CD14-positive monocyte (primary cell): ENCODE measurements around the gene NKAPL. TPM values are rescaled to one million over a fixed set of nuclear protein-coding genes. Genes with fewer than 3 reads are reported as not detected.

Experiments used
- DNase-seq, 3 donors: peaks; one replicate each; pipeline ENCODE4 v3.0.0-alpha.2; 2011 to 2022
- H2AFZ ChIP-seq: 2 replicates; pipeline ENCODE4 v1.6.0; 2012; ENCODE audit warnings: mild to moderate bottlenecking, low read depth, low read length, inconsistent platforms; ENCODE audit not compliant: insufficient read depth, poor library complexity, severe bottlenecking
- H3K27ac ChIP-seq, 2 donors: 1 replicate in 1 of 2; 2 replicates in 1 of 2; pipeline ENCODE4 v1.5.1; 2012 to 2013; ENCODE audit warnings: low read length in 2 of 2, control low read depth in 1 of 2, inconsistent platforms in 1 of 2, low read depth in 1 of 2, mild to moderate bottlenecking in 1 of 2
- H3K27me3 ChIP-seq, 2 donors: one replicate each; pipeline versions ENCODE4 v1.6.0 to v1.6.1; 2011 to 2013; ENCODE audit warnings: low read length in 2 of 2; ENCODE audit not compliant: control insufficient read depth in 2 of 2, insufficient read depth in 2 of 2
- H3K36me3 ChIP-seq, 2 donors: replicated peaks in 1 of 2; 1 replicate in 1 of 2; 2 replicates in 1 of 2; pipeline versions ENCODE4 v1.5.1 to v1.6.1; 2012 to 2013; ENCODE audit warnings: low read length in 2 of 2, control low read depth in 1 of 2, inconsistent platforms in 1 of 2, mild to moderate bottlenecking in 1 of 2; ENCODE audit not compliant: insufficient read depth in 2 of 2, control insufficient read depth in 1 of 2
- H3K4me1 ChIP-seq, 2 donors: 1 replicate in 1 of 2; 2 replicates in 1 of 2; pipeline versions ENCODE4 v1.5.1 to v1.6.1; 2012 to 2013; ENCODE audit warnings: low read length in 2 of 2, control low read depth in 1 of 2, inconsistent platforms in 1 of 2, mild to moderate bottlenecking in 1 of 2, moderate library complexity in 1 of 2; ENCODE audit not compliant: insufficient read depth in 2 of 2, control insufficient read depth in 1 of 2
- H3K4me2 ChIP-seq: replicated peaks from 2 replicates; pipeline ENCODE3; 2012; ENCODE audit warnings: low read length, moderate library complexity, mild to moderate bottlenecking; ENCODE audit not compliant: poor library complexity, severe bottlenecking; ENCODE audit errors: extremely low read depth
- H3K4me3 ChIP-seq, 3 experiments: fragments of 200-600 bp in 1 of 3; sonication (generic) in 1 of 3; replicated peaks in 1 of 3; 1 replicate in 2 of 3; 2 replicates in 1 of 3; pipeline ENCODE4 v1.5.1; 2011 to 2013; ENCODE audit warnings: low read length in 3 of 3, mild to moderate bottlenecking in 3 of 3, control low read depth in 2 of 3, low read depth in 2 of 3, inconsistent platforms in 1 of 3, moderate library complexity in 1 of 3
- H3K79me2 ChIP-seq: 2 replicates; pipeline ENCODE4 v1.6.0; 2012; ENCODE audit warnings: mild to moderate bottlenecking, control low read depth, inconsistent platforms, low read length, moderate library complexity; ENCODE audit not compliant: insufficient read depth
- H3K9ac ChIP-seq: 2 replicates; pipeline ENCODE4 v1.6.0; 2017; ENCODE audit warnings: low read length, mild to moderate bottlenecking; ENCODE audit not compliant: insufficient read depth, poor library complexity, severe bottlenecking
- H3K9me3 ChIP-seq, 2 donors: replicated peaks in 1 of 2; 1 replicate in 1 of 2; 2 replicates in 1 of 2; pipeline versions ENCODE4 v1.5.1 to v1.6.1; 2012 to 2013; ENCODE audit warnings: low read length in 2 of 2, control low read depth in 1 of 2; ENCODE audit not compliant: control insufficient read depth in 1 of 2, insufficient read depth in 1 of 2
- H4K20me1 ChIP-seq: 2 replicates; pipeline ENCODE4 v1.6.0; 2012; ENCODE audit warnings: mild to moderate bottlenecking, low read length, control low read depth, moderate library complexity; ENCODE audit not compliant: insufficient read depth
- H3K27ac Mint-ChIP-seq, 7 donors: one replicate each; pipeline ENCODE4 v1.8.0; 2020; ENCODE audit warnings: mild to moderate bottlenecking in 7 of 7, mixed read lengths in 7 of 7, moderate library complexity in 6 of 7, inconsistent platforms in 2 of 7
- H3K27me3 Mint-ChIP-seq, 3 donors: one replicate each; pipeline ENCODE4 v1.8.0; 2021 to 2022; ENCODE audit warnings: low read depth in 3 of 3, mild to moderate bottlenecking in 3 of 3, mixed read lengths in 3 of 3, moderate library complexity in 3 of 3, inconsistent platforms in 1 of 3
- H3K36me3 Mint-ChIP-seq, 2 donors: one replicate each; pipeline ENCODE4 v1.8.0; 2020; ENCODE audit warnings: mixed read lengths in 2 of 2, inconsistent platforms in 1 of 2, mild to moderate bottlenecking in 1 of 2
- H3K4me1 Mint-ChIP-seq: one replicate; pipeline ENCODE4 v1.8.0; 2020; ENCODE audit warnings: mild to moderate bottlenecking, mixed read lengths
- H3K4me3 Mint-ChIP-seq, 2 donors: one replicate each; pipeline ENCODE4 v1.8.0; 2020; ENCODE audit warnings: mild to moderate bottlenecking in 2 of 2, mixed read lengths in 2 of 2, moderate library complexity in 1 of 2
- H3K9me3 Mint-ChIP-seq, 7 donors: one replicate each; pipeline ENCODE4 v1.8.0; 2020 to 2022; ENCODE audit warnings: mixed read lengths in 7 of 7, mild to moderate bottlenecking in 6 of 7, moderate library complexity in 6 of 7, inconsistent platforms in 2 of 7
- CTCF ChIP-seq: fragments of 200-600 bp; IDR thresholded peaks from one replicate; pipeline ENCODE4 v1.8.0; 2022; ENCODE audit warnings: antibody characterized with exemption, mild to moderate bottlenecking
- WGBS: methylation state at CpG from one replicate; pipeline ENCODE4 v1.1.5; 2013; ENCODE audit warnings: missing lambda C conversion rate; ENCODE audit not compliant: insufficient coverage; 5-methylcytosine and 5-hydroxymethylcytosine counted together
- intact Hi-C, 2 donors: fragments of 100-400 bp; cut with micrococcal nuclease; formaldehyde crosslinking; loops; one replicate each; pipeline versions ENCODE4 v1.15.0 to v1.15.1; 2023
- polyA plus RNA-seq, 3 donors: library from polyadenylated mRNA; depleted of rRNA in 1 of 3; unstranded in 2 of 3; stranded (reverse) in 1 of 3; fragments of 300-500 nt in 2 of 3; fragments of >200 nt in 1 of 3; fragmentation: Illumina TruSeq in 2 of 3; gene quantifications; 1 replicate in 2 of 3; 2 replicates in 1 of 3; pipeline ENCODE4 v1.2.3, GENCODE V29; 2012 to 2021

The NKAPL gene
- polyA plus RNA-seq, 3 donors, result 0.12 to 1.1 (median 0.94) TPM

- peak overlapping the region in 1 of 2 donors; percentile 51 for H3K4me3 Mint-ChIP-seq
- H3K4me1 ChIP-seq, result peaks cover 33 to 39% of the 10 kb centered on the region in 2 donors
- H3K27ac Mint-ChIP-seq, result no peak overlapping the region
- H3K36me3 Mint-ChIP-seq, result peaks cover 32 to 36% of the 10 kb centered on the region in 2 donors
- no peak overlapping the region for H3K27ac ChIP-seq
- no peaks in the 10 kb centered on the region for H3K27me3 ChIP-seq
- no peak overlapping the region for H3K9ac ChIP-seq
- H2AFZ ChIP-seq, result no peak overlapping the region
- H3K9me3 ChIP-seq, result no peaks in the 10 kb centered on the region
- peaks cover 40% of the 10 kb centered on the region for H3K4me1 Mint-ChIP-seq
- no CpG with 5 or more reads among the region's 2 CpGs for WGBS
- H3K36me3 ChIP-seq, result peaks cover 19 to 40% of the 10 kb centered on the region in 2 donors
- no peaks in the 10 kb centered on the region for H4K20me1 ChIP-seq
- intact Hi-C loops, result loop anchor here (5.0 to 10.0 kb wide), 2 partner anchors 116 to 168 kb away; partner anchors contain the start of gene ZNF165 (in 1 of the 2)
- TF ChIP-seq CTCF, result no peak
- H3K4me3 ChIP-seq, result peak overlapping the region in 1 of 3 experiments; percentile 83
- peaks cover 0 to 5% (median 0%) of the 10 kb centered on the region in 7 donors for H3K9me3 Mint-ChIP-seq
- DNase-seq, result no peak
- H3K79me2 ChIP-seq, result peaks cover 16% of the 10 kb centered on the region
- peak overlapping the region; percentile 88 for H3K4me2 ChIP-seq
- H3K27me3 Mint-ChIP-seq, result peaks cover 0 to 1% (median 0%) of the 10 kb centered on the region in 3 donors
Measured at GRCh38 chr6:28250747-28251146, 8.3 kb upstream of the NKAPL start.

DNA sequence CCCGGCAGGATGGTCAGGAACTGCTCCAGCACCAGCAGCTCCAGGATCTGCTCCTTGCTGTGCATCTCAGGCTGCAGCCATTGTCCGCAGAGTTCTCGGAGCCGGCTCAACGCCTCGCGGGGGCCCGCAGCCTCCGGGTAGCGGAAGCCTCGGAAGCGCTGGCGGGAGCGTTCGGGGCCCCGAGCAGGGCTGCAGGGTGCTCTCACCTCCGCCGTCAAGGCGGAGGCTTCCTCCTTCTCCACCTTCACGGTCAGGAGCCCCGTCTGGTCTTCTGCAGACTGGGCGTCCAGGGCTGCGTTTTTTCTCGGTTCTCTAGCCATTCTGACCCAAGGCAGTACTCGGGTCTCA is 7.5 kb upstream of the NKAPL start:
- peak overlapping the region; percentile 62 for H3K9ac ChIP-seq
- no peaks in the 10 kb centered on the region for H3K9me3 ChIP-seq
- 0% methylated on average over 19 of the region's 25 CpGs for WGBS
- intact Hi-C loops, result loop anchor here (5.0 to 10.0 kb wide), 2 partner anchors 117 to 169 kb away; partner anchors contain the start of gene ZNF165 (in 1 of the 2)
- DNase-seq, result peak in 2 of 3 donors; percentile 3 to 16
- H3K36me3 Mint-ChIP-seq, result peaks cover 23 to 27% of the 10 kb centered on the region in 2 donors
- H3K4me2 ChIP-seq, result peak overlapping the region; percentile 88
- peak overlapping the region; percentile 46 to 73 for H3K27ac ChIP-seq
- TF ChIP-seq CTCF, result no peak
- peaks cover 33 to 39% of the 10 kb centered on the region in 2 donors for H3K4me1 ChIP-seq
- no peaks in the 10 kb centered on the region for H3K27me3 ChIP-seq
- peaks cover 0 to 1% (median 0%) of the 10 kb centered on the region in 3 donors for H3K27me3 Mint-ChIP-seq
- H3K4me3 ChIP-seq, result peak overlapping the region; percentile 83 to 99 (median 99)
- H3K27ac Mint-ChIP-seq, result peak overlapping the region; percentile 85 to 93 (median 88)
- H4K20me1 ChIP-seq, result no peaks in the 10 kb centered on the region
- peaks cover 40% of the 10 kb centered on the region for H3K4me1 Mint-ChIP-seq
- H3K79me2 ChIP-seq, result peaks cover 16% of the 10 kb centered on the region
- peaks cover 0 to 5% (median 0%) of the 10 kb centered on the region in 7 donors for H3K9me3 Mint-ChIP-seq
- peaks cover 11 to 31% of the 10 kb centered on the region in 2 donors for H3K36me3 ChIP-seq
- peak overlapping the region; percentile 89 for H2AFZ ChIP-seq
- H3K4me3 Mint-ChIP-seq, result peak overlapping the region; percentile 98
